ENCODE data around the gene FRAS1.
"Not testable (repeated sequence)": the region's sequence is repeated elsewhere in the genome, so short reads cannot be mapped to it uniquely, and the experiment has no call there.

FRAS1 gene

GRCh38 chr4:78165758-78166157 lies 108.6 kb downstream of the FRAS1 start:
- DNase-seq (ENCODE audit: extremely low read depth in 1 of 2, low read depth in 1 of 2): no peak

GRCh38 chr4:78166622-78167021 lies 109.5 kb downstream of the FRAS1 start:
- no peak for DNase-seq (ENCODE audit: extremely low read depth in 1 of 2, low read depth in 1 of 2)

DNA sequence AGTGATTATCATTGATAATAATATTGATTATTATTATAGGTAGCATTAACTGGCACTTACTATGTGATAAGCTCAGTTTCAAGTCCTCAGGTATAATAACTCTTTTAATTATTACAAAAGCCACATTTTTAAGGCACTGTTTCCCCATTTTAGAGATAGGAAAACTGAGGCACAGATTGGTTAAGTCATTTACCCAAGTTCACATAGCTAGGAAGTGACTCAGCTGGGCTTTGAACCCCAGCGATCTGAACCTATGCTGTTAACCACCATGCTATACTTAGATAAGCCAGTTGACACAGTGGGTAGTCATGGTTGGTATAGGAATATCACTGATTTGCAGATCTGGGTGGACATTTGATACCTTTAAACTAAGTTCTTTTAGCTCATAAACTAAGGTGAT lies 110.4 kb downstream of the FRAS1 start:
- DNase-seq (ENCODE audit: extremely low read depth in 1 of 2, low read depth in 1 of 2): no peak

DNA sequence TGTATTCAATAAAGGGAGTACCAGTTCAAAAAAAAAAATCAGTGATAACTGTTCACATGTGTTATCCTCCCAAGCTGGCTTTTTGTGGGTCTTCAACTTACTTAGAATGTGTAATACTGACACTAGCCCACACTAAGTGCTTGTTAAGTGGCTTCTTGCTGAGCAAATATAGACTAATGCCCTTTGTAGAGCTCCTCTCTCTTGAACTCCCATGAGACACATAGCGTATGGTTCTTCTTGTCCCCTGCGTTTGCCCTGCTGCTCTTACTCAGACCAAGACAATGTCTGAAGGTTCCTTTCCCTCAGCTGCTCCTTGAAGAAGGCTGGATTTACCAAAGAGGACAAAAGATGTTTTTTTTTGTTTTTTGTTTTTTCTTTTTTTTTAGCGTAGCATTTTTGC lies 110.9 kb downstream of the FRAS1 start:
- no peak for DNase-seq (ENCODE audit: extremely low read depth in 1 of 2, low read depth in 1 of 2)

GRCh38 chr4:78169728-78170127 lies 112.6 kb downstream of the FRAS1 start:
- DNase-seq (ENCODE audit: extremely low read depth in 1 of 2, low read depth in 1 of 2): no peak

GRCh38 chr4:78171482-78171881 lies 114.4 kb downstream of the FRAS1 start:
- no peak for DNase-seq (ENCODE audit: extremely low read depth in 1 of 2, low read depth in 1 of 2)

- no peak for DNase-seq (ENCODE audit: extremely low read depth in 1 of 2, low read depth in 1 of 2)
These were observed 117.8 kb downstream of the FRAS1 start for GRCh38 chr4:78174891-78175290.

DNA sequence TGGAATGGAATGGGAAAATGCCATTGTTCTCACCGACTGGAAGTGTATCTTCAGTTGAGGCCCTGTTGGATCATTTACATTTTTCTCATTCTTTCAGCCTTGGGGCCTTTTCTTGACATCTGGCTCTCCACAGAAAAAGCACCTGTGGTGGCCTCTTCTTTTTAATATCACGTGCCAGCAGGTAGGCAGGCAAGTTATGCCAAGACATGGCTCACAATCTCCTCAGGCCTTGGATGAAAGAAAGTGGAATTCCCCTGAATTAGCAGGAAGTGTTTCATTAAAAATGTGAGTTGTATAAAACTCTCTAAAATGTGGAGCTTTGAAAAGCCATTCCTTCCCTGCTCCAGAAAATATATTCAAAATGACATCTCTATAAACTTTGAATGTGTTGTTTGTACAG lies 122.1 kb downstream of the FRAS1 start:
- no peak for DNase-seq (ENCODE audit: extremely low read depth in 1 of 2, low read depth in 1 of 2)

GRCh38 chr4:78181681-78182234 lies 124.6 kb downstream of the FRAS1 start:
- not testable (repeated sequence) for DNase-seq (ENCODE audit: extremely low read depth in 1 of 2, low read depth in 1 of 2)

DNA sequence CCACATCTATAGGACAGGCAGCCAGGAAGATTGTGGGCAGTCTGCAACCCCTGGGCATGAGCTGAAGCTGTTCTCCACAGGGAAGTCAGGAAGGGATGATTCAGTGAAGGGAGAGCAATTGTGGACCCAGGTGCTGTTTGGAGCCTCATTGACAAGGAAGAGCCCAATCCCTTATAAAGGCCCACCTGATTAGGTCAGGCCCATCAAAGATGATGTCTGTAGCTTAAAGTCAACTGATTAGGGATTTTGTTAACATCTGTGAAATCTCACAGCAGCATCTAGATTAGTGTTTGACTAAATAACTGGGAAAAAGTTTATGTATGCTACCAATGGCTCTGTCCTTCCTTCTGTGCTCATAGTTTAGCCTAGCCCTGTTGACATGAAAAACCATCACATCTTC lies 127.5 kb downstream of the FRAS1 start:
- DNase-seq (ENCODE audit: extremely low read depth in 1 of 2, low read depth in 1 of 2): no peak

DNA sequence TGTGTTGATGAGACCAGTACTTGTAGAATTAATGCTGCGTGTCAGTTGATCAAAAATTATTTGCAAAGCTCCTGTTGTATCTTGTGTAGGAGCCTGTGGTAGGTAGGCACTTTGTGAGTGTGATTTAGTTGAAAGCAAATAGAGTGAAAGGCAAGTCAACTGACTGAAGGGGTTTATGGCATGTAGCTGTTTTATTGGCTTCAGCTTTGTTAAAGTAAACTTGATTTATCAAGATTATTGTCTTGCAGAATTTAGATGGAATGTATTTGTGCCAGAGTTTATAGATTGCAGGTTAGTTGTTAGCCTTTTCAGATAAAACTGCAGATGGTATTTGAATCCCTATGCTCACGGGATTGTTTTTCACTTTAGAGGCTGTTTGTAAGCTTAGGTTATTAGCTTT lies 128.0 kb downstream of the FRAS1 start:
- DNase-seq (ENCODE audit: extremely low read depth in 1 of 2, low read depth in 1 of 2): no peak

DNA sequence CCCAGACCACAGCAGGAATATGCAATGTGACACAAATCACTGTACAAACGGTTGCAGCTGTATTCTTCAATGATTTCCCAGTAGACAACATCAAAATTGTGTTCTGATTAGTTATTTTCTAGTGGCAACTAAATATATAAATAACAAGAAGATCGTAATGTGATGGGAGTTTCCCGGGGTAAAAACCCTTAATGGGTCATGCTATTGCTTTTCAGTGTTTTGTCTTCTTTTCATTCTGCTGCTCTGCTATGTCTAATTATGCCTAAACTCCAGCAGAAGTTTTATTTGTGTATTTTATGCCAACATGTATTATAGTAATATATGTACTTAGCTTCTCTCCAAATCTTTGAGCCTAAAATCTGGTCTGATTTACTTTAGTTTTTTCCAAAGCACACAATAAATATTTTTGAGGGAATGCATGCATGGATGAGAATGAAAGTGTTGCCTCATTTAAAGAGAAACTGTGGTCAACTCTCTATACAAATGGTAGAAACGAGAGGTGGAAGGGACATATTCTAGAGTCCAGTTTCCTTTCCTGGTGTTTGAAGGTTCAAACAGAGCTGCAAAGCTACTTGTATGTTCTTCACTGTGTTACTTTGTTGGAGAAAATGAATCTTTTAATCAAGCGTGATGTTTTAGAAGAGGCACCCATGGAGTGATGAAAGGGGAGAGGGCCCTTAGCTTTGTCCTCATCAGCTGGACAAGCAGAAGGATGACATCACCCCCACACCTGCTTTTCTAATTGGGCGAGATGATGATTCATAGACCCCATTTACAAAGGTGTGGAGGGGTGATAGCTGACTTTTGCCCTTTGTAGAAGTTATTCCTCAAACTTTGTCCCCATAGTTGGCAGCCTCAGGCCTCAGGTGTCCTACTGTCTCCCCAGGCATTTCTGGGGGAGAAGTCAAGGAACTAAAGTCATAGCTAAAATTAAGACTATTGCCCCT lies 129.7 kb downstream of the FRAS1 start:
- no peak for DNase-seq (ENCODE audit: extremely low read depth in 1 of 2, low read depth in 1 of 2)

GRCh38 chr4:78190068-78190467 lies 132.9 kb downstream of the FRAS1 start:
- no peak for DNase-seq (ENCODE audit: extremely low read depth in 1 of 2, low read depth in 1 of 2)

DNA sequence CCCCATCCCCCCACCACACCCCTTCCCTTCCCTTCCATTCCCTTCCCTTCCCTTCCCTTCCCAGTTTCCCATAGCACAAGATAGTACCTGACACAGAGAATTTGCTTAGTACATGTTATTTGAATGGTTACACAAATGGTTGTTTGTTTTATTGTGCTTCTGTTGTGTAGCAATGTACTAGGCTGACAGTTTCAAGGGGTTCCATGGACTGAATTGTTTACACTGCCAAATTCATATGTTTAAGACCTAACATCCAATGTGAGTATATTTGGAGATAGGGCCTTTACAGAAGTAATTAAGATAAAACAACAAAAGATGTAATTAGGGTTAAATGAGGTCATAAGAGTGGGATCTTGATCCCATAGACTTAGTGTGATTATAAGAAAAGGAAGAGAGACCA lies 133.5 kb downstream of the FRAS1 start:
- DNase-seq (ENCODE audit: extremely low read depth in 1 of 2, low read depth in 1 of 2): no peak

DNA sequence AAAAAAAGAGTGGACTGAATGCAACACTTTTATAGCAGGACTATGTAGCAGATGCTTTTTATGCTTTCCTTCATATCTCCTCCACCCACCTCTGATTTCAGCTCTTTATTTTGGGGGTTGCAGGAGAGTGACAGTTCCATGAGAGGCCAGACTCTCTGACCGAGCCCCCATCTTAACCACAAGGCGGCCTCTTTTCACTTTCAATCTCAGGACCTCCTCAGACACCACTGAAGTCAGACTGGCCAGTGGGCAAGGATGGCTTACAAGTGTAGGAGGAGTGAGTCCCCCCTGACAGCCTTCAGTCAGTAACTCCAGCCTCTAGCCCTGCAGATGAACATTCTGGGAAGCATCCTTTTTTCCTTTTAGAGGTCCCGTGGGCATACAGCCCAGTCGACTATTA lies 140.8 kb downstream of the FRAS1 start:
- no peak for DNase-seq (ENCODE audit: extremely low read depth in 1 of 2, low read depth in 1 of 2)

DNA sequence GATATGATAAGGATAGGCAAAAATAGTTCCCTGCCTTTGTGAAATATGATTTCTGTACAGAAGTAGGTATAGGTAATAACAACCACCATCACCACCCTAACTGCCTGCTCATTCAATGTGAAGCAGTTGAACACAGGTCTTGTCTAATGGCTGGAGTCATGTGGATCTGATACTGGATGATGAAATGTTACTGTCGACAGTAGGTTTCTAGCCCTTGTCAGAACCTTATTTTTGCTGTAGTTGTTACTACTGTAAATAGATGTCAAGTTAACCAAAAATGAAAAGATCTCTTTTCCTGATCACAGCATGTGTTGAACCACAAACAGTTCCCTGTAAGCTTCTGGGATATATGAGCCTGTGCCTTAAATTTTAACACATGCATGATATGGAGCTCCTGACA lies 142.9 kb downstream of the FRAS1 start:
- no peak for DNase-seq (ENCODE audit: extremely low read depth in 1 of 2, low read depth in 1 of 2)

- DNase-seq (ENCODE audit: extremely low read depth in 1 of 2, low read depth in 1 of 2): no peak
These were observed 143.8 kb downstream of the FRAS1 start for GRCh38 chr4:78200949-78201348.

GRCh38 chr4:78204176-78204575 lies 147.1 kb downstream of the FRAS1 start:
- DNase-seq (ENCODE audit: extremely low read depth in 1 of 2, low read depth in 1 of 2): no peak

GRCh38 chr4:78205591-78205990 lies 148.5 kb downstream of the FRAS1 start:
- DNase-seq (ENCODE audit: extremely low read depth in 1 of 2, low read depth in 1 of 2): no peak

- no peak for DNase-seq (ENCODE audit: extremely low read depth in 1 of 2, low read depth in 1 of 2)
These were observed 150.4 kb downstream of the FRAS1 start for GRCh38 chr4:78207541-78207940.

GRCh38 chr4:78207951-78208350 lies 150.8 kb downstream of the FRAS1 start:
- DNase-seq (ENCODE audit: extremely low read depth in 1 of 2, low read depth in 1 of 2): no peak

DNA sequence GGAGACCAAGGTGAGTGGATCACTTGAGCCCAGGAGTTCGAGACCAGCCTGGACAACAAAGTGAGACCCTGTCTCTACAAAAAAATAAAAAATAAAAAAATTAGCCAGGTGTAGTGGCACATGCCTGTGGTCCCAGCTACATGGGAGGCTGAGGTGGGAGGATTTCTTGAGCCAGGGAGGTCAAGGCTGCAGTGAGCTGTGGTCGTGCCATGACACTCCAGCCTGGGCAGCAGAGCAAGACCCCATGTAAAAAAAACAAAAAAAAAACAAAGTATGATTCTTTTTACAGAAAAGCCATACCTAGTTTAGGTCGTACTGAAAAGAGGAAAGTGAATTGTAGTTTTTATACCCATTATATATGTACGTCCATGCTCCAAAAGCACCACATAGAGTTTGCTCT lies 151.8 kb downstream of the FRAS1 start:
- DNase-seq (ENCODE audit: extremely low read depth in 1 of 2, low read depth in 1 of 2): not testable (repeated sequence)
